ELF-1 (cell line): ENCODE data around the gene SERPINB1.

Experiments
- DNase-seq: peaks from one replicate; pipeline ENCODE4 v3.0.0-alpha.2; 2016; ENCODE audit warnings: low read depth, low spot score

Gene SERPINB1

DNA sequence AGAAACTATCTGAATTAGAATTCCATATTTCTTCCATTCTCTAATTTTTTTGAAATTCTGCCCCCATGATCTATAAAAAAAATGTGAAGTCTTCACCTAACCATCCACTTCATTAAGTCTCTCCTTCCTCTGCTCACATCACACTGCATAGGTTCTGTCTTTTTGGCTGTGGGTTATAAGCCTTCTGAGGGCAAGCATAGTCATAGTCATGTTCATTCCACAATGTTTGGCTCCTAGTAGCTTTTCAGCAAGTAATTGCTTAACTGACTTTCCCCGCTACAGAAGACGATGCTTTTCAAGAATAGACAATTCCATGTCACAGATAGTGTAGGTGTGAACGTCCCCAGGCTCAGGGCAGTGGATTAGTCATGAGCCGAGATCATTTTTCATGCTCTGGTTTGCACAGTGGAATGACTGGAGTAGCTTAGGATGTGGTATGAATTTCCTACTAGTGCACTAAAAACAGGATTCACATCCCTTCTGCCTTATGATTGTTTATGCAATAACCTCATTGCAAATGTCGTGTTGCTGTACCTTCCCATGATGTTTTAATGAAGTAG, 47.4 kb downstream of the SERPINB1 start:
- DNase-seq = no peak

DNA sequence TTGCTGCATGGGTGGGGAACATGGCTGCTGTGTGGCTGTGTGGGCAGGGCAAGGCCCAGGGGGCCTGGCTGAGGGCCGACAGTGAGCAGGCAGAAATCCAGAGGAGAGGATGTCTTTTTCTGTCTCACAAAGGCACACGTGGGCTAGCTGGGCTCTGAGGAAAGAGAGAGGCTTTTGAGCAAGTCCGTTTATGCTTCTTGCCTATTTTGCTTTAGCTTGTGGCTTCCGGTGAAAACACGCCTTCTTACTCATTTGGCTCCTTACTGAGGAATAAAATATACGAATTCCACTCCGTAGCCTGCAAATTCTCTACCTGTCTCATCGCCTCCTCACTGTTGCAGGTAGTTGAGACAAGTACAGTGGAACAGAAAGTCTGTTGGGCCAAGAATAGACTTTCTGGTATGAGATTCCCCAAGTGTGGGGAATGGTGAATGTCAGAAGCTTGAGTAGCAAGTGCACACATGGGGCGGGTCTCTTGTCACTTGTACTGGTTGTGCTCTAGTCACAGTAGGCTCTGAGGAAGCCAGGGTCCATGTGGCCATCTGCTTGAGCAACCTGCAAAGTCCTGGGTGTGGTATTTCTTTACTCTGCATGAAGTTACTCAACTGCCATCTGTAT, 48.0 kb downstream of the SERPINB1 start:
- DNase-seq = no peak

DNA sequence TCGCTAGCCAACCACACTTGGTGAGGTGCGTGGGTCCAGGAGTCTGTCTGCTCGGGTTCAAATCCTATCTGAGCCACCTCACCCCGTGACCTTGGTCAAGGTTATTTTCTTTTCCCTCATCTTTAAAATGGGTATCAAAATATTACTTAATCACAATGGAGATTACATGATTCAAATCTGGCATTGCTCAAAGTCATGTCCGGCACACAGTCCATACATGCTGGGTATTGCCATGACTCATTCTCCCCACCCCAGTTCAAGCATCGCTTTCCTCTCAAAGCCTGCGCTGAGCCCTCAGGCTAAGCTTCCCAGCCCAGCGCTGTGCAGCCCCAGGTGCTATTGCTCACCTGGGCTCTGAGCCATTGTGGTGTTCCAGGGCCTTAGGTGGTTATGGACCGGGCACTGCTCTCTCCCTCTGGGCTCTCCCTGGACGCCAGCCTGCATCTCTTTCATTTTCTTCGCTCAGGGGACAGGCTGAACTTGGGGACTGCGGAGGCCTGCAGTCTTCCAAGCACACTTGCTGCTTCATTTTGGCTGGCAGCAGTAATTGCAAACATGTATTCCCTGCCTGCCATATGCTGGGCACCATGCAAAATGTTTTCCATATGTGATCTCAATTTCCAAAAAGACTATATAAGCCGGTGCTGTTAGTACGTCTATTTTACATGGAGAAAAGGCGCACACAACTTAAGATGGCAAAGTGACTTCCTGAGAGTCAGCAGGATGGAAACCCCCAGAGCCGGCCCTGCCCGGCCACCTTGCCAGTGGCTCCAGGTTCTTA, 49.1 kb downstream of the SERPINB1 start:
- no peak for DNase-seq

DNA sequence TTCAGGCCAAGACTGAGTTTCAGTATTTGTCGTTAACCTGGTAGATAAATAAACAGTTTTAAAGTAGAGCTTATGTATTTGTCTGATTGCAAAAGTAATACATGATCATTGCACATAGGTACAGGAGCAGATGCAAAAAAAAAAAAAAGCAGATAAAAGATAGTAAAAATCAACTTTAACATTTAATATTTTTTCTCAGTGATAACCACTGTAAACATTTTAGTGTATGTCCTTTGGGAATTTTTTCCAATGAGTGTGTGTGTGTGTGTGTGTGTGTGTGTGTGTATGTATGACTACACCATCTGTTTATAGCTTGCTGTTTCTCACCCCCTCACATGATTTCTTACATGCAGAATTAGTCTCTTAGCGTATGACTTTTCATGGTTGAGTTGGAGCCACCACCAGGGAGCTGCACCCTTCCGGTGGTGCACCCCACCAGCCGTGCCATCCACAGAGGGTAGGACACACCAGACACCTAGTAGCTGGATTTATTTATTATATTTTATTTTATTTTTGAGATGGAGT, 50.2 kb downstream of the SERPINB1 start:
- DNase-seq = no peak

DNA sequence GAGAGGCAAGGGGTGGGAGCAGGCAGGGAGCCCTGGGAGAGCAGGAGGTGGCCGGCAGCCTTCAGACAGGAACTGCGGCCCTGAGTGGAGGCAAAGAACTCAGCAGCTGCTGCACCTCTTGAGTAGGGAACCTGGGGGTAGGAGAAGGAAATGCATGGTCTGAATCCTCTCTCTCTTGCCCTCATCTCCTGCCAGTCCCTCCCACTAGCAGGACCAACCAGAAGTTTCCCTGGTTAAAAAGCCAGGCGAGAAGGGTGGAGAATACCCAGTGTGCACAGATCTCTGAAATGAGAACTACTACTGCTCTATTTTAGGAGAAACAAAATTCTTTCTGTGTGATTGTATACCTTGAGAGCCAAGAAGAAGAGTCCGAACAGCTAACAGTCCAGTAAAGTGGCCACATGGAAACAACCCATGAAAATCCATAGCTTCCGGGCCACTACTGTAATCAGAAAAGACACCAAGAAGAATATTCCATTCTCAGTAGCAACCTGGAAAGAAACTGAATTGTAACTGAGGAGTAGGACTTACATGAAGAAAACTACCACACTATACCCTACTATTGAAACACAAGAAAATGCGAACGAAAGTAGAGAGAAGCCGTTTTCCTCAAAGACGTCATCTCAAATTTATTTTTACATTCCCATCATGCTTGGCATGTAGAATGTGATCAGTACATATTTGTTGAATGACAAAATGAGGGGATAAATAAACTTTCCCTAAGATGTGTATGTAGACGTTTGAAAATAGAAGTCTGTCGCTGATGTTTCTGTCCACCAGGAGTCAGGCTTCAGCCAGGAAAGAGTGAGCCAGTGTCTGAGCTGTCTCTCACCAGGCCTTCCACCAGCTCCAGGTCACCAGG, 50.8 kb downstream of the SERPINB1 start:
- peak; percentile 78 for DNase-seq

DNA sequence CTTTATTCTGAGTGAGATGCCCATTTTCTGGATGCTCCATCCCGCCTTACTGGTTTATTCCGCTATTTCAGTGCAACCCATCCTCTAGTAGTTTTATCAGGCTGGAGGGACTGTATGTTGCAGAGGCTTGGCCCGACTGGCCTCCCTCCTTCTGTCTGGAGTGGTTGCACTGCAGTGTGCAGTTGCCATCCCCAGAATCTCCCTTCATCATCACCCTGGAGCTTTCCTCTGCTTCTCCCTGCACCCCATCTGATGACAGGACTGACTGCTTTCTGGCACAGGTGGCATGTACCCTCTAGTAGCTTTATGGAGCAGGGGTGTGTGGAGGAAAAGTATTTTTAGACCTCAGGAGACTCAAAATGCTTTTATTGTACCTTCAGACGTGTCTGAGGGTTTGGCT, 55.4 kb downstream of the SERPINB1 start:
- no peak for DNase-seq

DNA sequence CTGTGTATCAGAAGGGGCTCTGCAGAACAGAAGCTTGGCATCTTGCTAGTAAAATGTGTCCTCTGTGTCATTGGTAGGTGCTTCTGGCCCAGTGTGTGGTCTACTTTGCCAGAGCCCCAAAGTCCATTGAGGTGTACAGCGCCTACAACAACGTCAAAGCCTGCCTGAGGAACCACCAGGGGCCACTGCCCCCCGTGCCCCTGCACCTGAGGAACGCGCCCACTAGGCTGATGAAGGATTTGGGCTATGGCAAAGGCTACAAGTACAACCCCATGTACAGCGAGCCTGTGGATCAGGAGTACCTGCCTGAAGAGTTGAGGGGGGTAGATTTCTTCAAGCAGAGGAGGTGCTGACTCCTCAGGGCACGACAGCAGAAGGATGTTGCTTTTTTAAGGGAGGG, 56.7 kb downstream of the SERPINB1 start:
- DNase-seq = no peak

DNA sequence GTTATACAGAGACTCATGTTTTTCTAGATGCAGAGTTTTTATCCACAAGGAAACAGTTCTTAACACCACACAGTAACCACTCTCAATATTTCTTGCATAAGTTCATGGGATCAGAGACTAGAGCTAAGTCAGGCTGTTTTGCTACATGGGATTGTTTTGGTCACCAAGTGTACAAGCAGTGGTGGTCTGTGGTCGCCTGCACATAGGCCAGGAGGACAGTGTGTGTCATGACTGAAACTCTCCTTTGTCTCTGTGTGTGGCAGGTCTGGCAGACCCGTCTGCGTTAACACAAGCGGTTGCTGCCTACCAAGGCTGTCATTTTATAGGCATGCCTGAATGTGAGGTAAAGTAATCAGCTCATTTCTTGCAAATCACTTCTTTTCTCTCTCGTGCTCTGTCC, 57.6 kb downstream of the SERPINB1 start:
- no peak for DNase-seq

DNA sequence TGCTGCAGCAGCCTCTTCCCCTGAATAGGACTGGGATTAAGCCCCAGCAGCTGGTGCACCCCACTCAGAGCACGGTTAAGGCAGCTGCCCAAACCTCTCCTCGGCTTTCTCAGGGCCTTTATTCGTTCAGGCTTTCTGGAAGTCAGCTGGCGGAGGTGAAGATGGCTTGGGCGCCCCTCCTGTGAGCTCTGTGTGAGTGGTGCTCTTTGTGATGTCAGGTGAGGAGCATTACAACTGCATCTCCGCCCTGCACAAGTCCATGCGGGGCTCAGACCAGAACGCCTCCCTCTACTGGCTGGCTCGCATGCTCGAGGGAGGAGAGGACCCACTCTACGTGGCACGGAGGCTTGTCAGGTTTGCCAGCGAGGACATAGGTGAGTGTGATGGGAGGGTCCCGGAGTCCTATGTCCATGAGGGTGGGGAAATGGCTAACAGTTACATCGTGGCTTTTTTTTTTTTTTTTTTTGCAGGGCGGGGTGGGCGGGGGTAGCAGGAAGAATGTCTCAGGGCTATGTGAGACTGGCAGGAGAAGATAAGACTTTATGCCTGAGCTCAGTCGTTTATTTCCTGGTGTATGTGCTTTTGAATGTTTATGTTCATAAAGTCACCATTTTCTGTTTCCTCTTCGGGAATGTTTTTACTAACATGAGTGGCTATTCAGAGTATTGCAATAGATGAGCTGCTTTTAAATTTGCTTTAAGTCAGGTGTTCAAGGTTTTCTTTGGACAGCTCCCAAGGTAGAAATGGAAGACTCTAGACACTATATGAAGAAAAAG, 58.3 kb downstream of the SERPINB1 start:
- peak; percentile 35 for DNase-seq

DNA sequence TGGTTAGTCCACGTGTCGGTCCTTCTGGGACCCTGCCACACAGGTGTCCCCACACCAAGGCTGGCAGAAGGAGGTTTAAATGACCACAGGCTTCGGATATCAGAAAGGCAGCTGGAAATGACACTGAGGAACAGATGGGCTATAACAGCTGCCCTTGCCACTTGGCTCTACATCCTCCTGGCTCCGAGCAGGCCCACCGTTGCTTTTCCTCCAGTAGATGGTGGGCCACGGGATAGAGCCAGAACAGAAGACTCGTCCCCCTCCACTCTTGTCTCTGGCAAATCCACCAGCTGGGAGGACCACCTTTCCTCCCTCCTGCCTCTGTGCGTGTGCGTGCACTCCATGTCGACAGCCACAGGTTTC, 58.9 kb downstream of the SERPINB1 start:
- no peak for DNase-seq

DNA sequence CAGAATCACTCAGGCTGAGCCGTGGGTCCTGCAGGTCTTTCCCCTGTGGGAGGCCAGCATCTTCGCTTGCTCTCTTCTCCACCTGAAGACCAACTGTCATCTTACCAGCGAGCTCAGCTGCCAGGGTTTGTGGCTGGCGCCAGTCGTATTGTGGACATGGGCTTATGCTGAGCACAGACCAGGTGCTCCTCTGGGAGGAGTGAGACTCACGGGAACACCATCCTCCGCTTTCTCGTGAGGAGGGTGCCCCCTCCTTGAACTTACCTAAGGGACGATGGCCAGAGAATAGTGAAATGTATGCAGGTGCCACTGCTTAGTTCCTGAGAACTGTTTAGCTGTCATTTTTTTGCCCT, 59.3 kb downstream of the SERPINB1 start:
- DNase-seq = no peak
